Heart left ventricle (tissue), 13 donors: ENCODE measurements around the gene CIRBP.

Experiments used
- CTCF ChIP-seq, 12 donors: fragments of 200-600 bp; sonication (generic) in 4 of 12; IDR thresholded peaks; one replicate each; pipeline versions ENCODE4 v1.5.0 to v1.8.0; 2018 to 2022; ENCODE audit warnings: antibody characterized with exemption in 12 of 12, mild to moderate bottlenecking in 5 of 12
- POLR2A ChIP-seq, 2 donors: fragments of 450-650 bp; IDR thresholded peaks; one replicate each; pipeline ENCODE4 v1.6.1; 2017; ENCODE audit warnings: antibody characterized with exemption in 2 of 2, mild to moderate bottlenecking in 2 of 2, moderate library complexity in 2 of 2
- donor health status: ischemic (EF 13 %, LVEDD 7.1; RV severe dilation, severe dysfunction).
- donor health status: DM: no; HTN: yes; CAD: no.
- donor health status: DM: no; HTN: no; CAD: no.
- donor health status: ischemic (EF 25% LVEDD 6.9; RV normal size, moderate dysfunction).
- donor health status: ischemic (EF 25% LVEDD 5.7; RV mildly dilated, moderate dysfunction).
- donor health status: ischemic (EF 35%, LVEDD 5.7; RV mildly dilated, moderate dysfunction).
- donor health status: nonischemic (EF 11% LVEDD 7.7; RV severe dilation, severe dysfunction).
- donor health status: DM: yes; HTN: yes; CAD: no.
- donor health status: PGD.
- donor health status: ischemic (EF 29% LVEDD 5.4; RV normal size, mild dysfunction).
- donor health status: nonischemic (EF 23%, LVEDD 6.1; RV moderate dilation, normal function).

GRCh38 chr19:1289686-1290025 is 20.5 kb downstream of the CIRBP start:
- TF ChIP-seq CTCF (IDR thresholded peaks at IDR 0.05) (no peak), POLR2A (IDR thresholded peaks at IDR 0.05) (no peak)
